22Rv1 (cell line): Measurements from ENCODE around the gene SFTPA2.

Experiments used
- ZFX ChIP-seq: fragments of 450-650 bp; IDR thresholded peaks from 2 replicates; pipeline ENCODE4 v1.6.1; 2017; ENCODE audit warnings: antibody characterized with exemption, borderline replicate concordance
- TF ChIP-seq, protein P1 (sequence below): fragments of 450-650 bp; IDR thresholded peaks from 2 replicates; pipeline ENCODE4 v1.5.1; 2017; ENCODE audit warnings: mild to moderate bottlenecking

DNA sequence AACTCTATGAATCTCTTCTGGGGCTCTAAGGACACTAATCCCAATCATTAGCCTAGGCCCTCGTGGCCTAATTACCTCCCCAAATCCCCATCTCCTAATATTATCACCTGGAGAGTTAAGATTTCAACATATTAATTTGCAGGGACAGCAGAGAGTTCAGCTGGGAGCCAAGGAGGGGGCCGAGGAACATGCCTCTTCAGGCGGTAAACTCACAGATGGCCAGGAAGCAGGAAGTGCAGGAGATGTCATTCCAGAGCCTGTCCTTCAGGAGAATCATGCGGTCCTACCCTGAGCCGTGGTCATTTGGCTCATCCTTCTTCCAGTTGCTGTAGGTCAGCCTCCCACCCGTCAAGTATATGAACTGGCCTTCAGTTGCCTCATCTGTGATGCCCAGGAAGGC, 21.9 kb upstream of the SFTPA2 start:
- TF ChIP-seq, protein P1, sequence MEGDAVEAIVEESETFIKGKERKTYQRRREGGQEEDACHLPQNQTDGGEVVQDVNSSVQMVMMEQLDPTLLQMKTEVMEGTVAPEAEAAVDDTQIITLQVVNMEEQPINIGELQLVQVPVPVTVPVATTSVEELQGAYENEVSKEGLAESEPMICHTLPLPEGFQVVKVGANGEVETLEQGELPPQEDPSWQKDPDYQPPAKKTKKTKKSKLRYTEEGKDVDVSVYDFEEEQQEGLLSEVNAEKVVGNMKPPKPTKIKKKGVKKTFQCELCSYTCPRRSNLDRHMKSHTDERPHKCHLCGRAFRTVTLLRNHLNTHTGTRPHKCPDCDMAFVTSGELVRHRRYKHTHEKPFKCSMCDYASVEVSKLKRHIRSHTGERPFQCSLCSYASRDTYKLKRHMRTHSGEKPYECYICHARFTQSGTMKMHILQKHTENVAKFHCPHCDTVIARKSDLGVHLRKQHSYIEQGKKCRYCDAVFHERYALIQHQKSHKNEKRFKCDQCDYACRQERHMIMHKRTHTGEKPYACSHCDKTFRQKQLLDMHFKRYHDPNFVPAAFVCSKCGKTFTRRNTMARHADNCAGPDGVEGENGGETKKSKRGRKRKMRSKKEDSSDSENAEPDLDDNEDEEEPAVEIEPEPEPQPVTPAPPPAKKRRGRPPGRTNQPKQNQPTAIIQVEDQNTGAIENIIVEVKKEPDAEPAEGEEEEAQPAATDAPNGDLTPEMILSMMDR: no peak
- TF ChIP-seq ZFX: no peak
